Measurements from ENCODE around the gene CDK6. TPM values are rescaled to one million over a fixed set of nuclear protein-coding genes. Genes with fewer than 3 reads are reported as not detected.

Gene CDK6
- total and polyA plus RNA-seq, 4 donors, result 1.6 to 66.4 (median 12.1) TPM

- no peak overlapping the region for H3K4me3 ChIP-seq
- WGBS, 2 donors, result 94 to 95% methylated on average over 3 of the region's 3 CpGs
- H3K27me3 ChIP-seq (ENCODE audit: control insufficient read depth in 3 of 3, insufficient read depth in 3 of 3, low read length in 2 of 3), result no peaks in the 10 kb centered on the region
- no peak overlapping the region for H3K27ac ChIP-seq (ENCODE audit: low read depth in 1 of 2, low read length in 1 of 2)
- TF ChIP-seq, protein P1, sequence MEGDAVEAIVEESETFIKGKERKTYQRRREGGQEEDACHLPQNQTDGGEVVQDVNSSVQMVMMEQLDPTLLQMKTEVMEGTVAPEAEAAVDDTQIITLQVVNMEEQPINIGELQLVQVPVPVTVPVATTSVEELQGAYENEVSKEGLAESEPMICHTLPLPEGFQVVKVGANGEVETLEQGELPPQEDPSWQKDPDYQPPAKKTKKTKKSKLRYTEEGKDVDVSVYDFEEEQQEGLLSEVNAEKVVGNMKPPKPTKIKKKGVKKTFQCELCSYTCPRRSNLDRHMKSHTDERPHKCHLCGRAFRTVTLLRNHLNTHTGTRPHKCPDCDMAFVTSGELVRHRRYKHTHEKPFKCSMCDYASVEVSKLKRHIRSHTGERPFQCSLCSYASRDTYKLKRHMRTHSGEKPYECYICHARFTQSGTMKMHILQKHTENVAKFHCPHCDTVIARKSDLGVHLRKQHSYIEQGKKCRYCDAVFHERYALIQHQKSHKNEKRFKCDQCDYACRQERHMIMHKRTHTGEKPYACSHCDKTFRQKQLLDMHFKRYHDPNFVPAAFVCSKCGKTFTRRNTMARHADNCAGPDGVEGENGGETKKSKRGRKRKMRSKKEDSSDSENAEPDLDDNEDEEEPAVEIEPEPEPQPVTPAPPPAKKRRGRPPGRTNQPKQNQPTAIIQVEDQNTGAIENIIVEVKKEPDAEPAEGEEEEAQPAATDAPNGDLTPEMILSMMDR (IDR thresholded peaks at IDR 0.05; ENCODE audit: control extremely low read depth, extremely low read depth), result no peak
- H3K4me1 ChIP-seq (ENCODE audit: control insufficient read depth in 5 of 5, insufficient read depth in 5 of 5, low read length in 5 of 5), result peaks cover 0 to 15% (median 9%) of the 10 kb centered on the region in 5 donors
- no peaks in the 10 kb centered on the region for H3K9me3 ChIP-seq (ENCODE audit: control insufficient read depth in 4 of 4, insufficient read depth in 3 of 4, low read length in 3 of 4)
- peaks cover 9 to 32% (median 21%) of the 10 kb centered on the region in 4 donors for H3K36me3 ChIP-seq (ENCODE audit: control insufficient read depth in 4 of 4, insufficient read depth in 4 of 4, low read length in 4 of 4)
- ATAC-seq (ENCODE audit: insufficient read depth, low FRiP score) (no peak), DNase-seq (no peak)
- no peak overlapping the region for H3K9ac ChIP-seq (ENCODE audit: insufficient read depth in 1 of 2, low read length in 2 of 2)
Observed at GRCh38 chr7:92613720-92614119, 222.7 kb downstream of the CDK6 start.

- no peak overlapping the region for H3K9ac ChIP-seq (ENCODE audit: insufficient read depth in 1 of 2, low read length in 2 of 2)
- TF ChIP-seq, protein P1 (IDR thresholded peaks at IDR 0.05; ENCODE audit: control extremely low read depth, extremely low read depth), result no peak
- no peak for ATAC-seq (ENCODE audit: insufficient read depth, low FRiP score)
- H3K27ac ChIP-seq (ENCODE audit: low read depth in 1 of 2, low read length in 1 of 2), result no peak overlapping the region
- H3K4me1 ChIP-seq (ENCODE audit: control insufficient read depth in 5 of 5, insufficient read depth in 5 of 5, low read length in 5 of 5), result peaks cover 0 to 15% (median 9%) of the 10 kb centered on the region in 5 donors
- DNase-seq, result no peak
- no peaks in the 10 kb centered on the region for H3K9me3 ChIP-seq (ENCODE audit: control insufficient read depth in 4 of 4, insufficient read depth in 3 of 4, low read length in 3 of 4)
- no peaks in the 10 kb centered on the region for H3K27me3 ChIP-seq (ENCODE audit: control insufficient read depth in 3 of 3, insufficient read depth in 3 of 3, low read length in 2 of 3)
- no peak overlapping the region for H3K4me3 ChIP-seq
- H3K36me3 ChIP-seq (ENCODE audit: control insufficient read depth in 4 of 4, insufficient read depth in 4 of 4, low read length in 4 of 4), result peaks cover 9 to 32% (median 21%) of the 10 kb centered on the region in 4 donors
Observed at GRCh38 chr7:92613214-92613613, 223.2 kb downstream of the CDK6 start.

DNA sequence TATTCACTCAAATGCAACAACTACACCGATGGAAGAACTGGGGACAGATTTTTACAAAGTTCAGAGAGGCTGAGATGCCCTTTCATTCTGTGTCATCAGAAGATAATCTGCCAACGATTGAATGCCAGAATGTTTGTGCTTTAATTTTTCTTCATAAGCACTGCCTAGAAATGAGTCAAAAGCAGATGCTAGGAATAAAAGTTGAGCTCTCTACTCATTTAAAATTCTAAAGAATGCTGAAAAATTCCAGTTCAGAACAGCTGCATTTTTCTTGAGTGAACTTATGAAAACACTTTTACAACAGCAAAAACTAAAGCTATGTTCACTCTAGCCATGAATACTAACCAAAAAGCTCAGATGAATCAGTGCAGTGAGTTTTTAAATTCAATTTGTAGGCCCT, 223.9 kb downstream of the CDK6 start:
- Histone ChIP-seq H3K9me3 (ENCODE audit: control insufficient read depth in 4 of 4, insufficient read depth in 3 of 4, low read length in 3 of 4) (no peaks in the 10 kb centered on the region), H3K27me3 (ENCODE audit: control insufficient read depth in 3 of 3, insufficient read depth in 3 of 3, low read length in 2 of 3) (no peaks in the 10 kb centered on the region), H3K4me3 (no peak overlapping the region), H3K36me3 (ENCODE audit: control insufficient read depth in 4 of 4, insufficient read depth in 4 of 4, low read length in 4 of 4) (peaks cover 5 to 32% (median 15%) of the 10 kb centered on the region in 4 donors), H3K27ac (ENCODE audit: low read depth in 1 of 2, low read length in 1 of 2) (no peak overlapping the region), H3K4me1 (ENCODE audit: control insufficient read depth in 5 of 5, insufficient read depth in 5 of 5, low read length in 5 of 5) (peaks cover 0 to 15% (median 9%) of the 10 kb centered on the region in 5 donors), H3K9ac (ENCODE audit: insufficient read depth in 1 of 2, low read length in 2 of 2) (no peak overlapping the region)
- 72 to 88% methylated on average over 2 of the region's 2 CpGs for WGBS, 2 donors
- TF ChIP-seq, protein P1 (IDR thresholded peaks at IDR 0.05; ENCODE audit: control extremely low read depth, extremely low read depth), result no peak
- no peak for ATAC-seq (ENCODE audit: insufficient read depth, low FRiP score)
- DNase-seq, result no peak

- no peak for ATAC-seq (ENCODE audit: insufficient read depth, low FRiP score)
- H3K9ac ChIP-seq (ENCODE audit: insufficient read depth in 1 of 2, low read length in 2 of 2), result no peak overlapping the region
- DNase-seq, result no peak
Observed at GRCh38 chr7:92611735-92612134, 224.6 kb downstream of the CDK6 start.

More at GRCh38 chr7:92611735-92612134, 224.6 kb downstream of the CDK6 start:
- Histone ChIP-seq H3K4me3 (no peak overlapping the region), H3K27ac (ENCODE audit: low read depth in 1 of 2, low read length in 1 of 2) (no peak overlapping the region), H3K36me3 (ENCODE audit: control insufficient read depth in 4 of 4, insufficient read depth in 4 of 4, low read length in 4 of 4) (peaks cover 0 to 32% (median 12%) of the 10 kb centered on the region in 4 donors), H3K27me3 (ENCODE audit: control insufficient read depth in 3 of 3, insufficient read depth in 3 of 3, low read length in 2 of 3) (no peaks in the 10 kb centered on the region), H3K9me3 (ENCODE audit: control insufficient read depth in 4 of 4, insufficient read depth in 3 of 4, low read length in 3 of 4) (no peaks in the 10 kb centered on the region), H3K4me1 (ENCODE audit: control insufficient read depth in 5 of 5, insufficient read depth in 5 of 5, low read length in 5 of 5) (peaks cover 0 to 15% (median 9%) of the 10 kb centered on the region in 5 donors)
- TF ChIP-seq, protein P1 (IDR thresholded peaks at IDR 0.05; ENCODE audit: control extremely low read depth, extremely low read depth), result no peak

Measured in lung (tissue), 12 donors.